ENCODE results near the gene USE1.

The USE1 gene

GRCh38 chr19:17235971-17236777, 21.0 kb downstream of the USE1 start:
- DNase-seq (ENCODE audit: low read depth in 2 of 2), result no peak

GRCh38 chr19:17236811-17237543, 21.8 kb downstream of the USE1 start:
- DNase-seq (ENCODE audit: low read depth in 2 of 2), result no peak

- no peak for DNase-seq (ENCODE audit: low read depth in 2 of 2)
Measured at GRCh38 chr19:17237747-17238706, 22.9 kb downstream of the USE1 start.

- DNase-seq (ENCODE audit: low read depth in 2 of 2), result no peak
Measured at GRCh38 chr19:17240062-17240752, 25.1 kb downstream of the USE1 start.

- DNase-seq (ENCODE audit: low read depth in 2 of 2), result no peak
Measured at GRCh38 chr19:17240826-17241399, 25.8 kb downstream of the USE1 start.

GRCh38 chr19:17242431-17243208, 27.5 kb downstream of the USE1 start:
- DNase-seq (ENCODE audit: low read depth in 2 of 2), result no peak

- DNase-seq (ENCODE audit: low read depth in 2 of 2), result no peak
Measured at GRCh38 chr19:17243211-17243829, 28.2 kb downstream of the USE1 start.

- DNase-seq (ENCODE audit: low read depth in 2 of 2), result no peak
Measured at GRCh38 chr19:17243830-17244617, 28.9 kb downstream of the USE1 start.

GRCh38 chr19:17244618-17245534, 29.7 kb downstream of the USE1 start:
- no peak for DNase-seq (ENCODE audit: low read depth in 2 of 2)

- DNase-seq (ENCODE audit: low read depth in 2 of 2), result no peak
Measured at GRCh38 chr19:17245535-17245984, 30.4 kb downstream of the USE1 start, which contains the start of gene NR2F6. NR2F6 (minus strand) TSS chr19:17245919; CDS start chr19:17245220, 699 bp downstream.

GRCh38 chr19:17246681-17247425, 31.7 kb downstream of the USE1 start:
- no peak for DNase-seq (ENCODE audit: low read depth in 2 of 2)

GRCh38 chr19:17248011-17248776, 33.0 kb downstream of the USE1 start:
- DNase-seq (ENCODE audit: low read depth in 2 of 2), result no peak

- no peak for DNase-seq (ENCODE audit: low read depth in 2 of 2)
Measured at GRCh38 chr19:17249887-17250548, 34.9 kb downstream of the USE1 start.

GRCh38 chr19:17254636-17255035, 39.5 kb downstream of the USE1 start:
- DNase-seq (ENCODE audit: low read depth in 2 of 2), result no peak

- no peak for DNase-seq (ENCODE audit: low read depth in 2 of 2)
Measured at GRCh38 chr19:17255150-17255621, 40.0 kb downstream of the USE1 start.
